Effector memory CD4-positive, alpha-beta T cell (primary cell): Measurements from ENCODE around the gene EIF2A.
"Not testable (repeated sequence)": the region's sequence is repeated elsewhere in the genome, so short reads cannot be mapped to it uniquely, and the experiment has no call there.

Experiments used
- DNase-seq, 3 donors: peaks; one replicate each; pipeline ENCODE4 v3.0.0-alpha.2; 2020
- H3K27ac ChIP-seq: 2 replicates; pipeline ENCODE4 v1.7.0; 2013; ENCODE audit warnings: mild to moderate bottlenecking, low read length, moderate library complexity; ENCODE audit not compliant: insufficient read depth, poor library complexity, severe bottlenecking
- H3K27me3 ChIP-seq: replicated peaks from 2 replicates; pipeline ENCODE4 v1.7.0; 2013; ENCODE audit warnings: mild to moderate bottlenecking, low read length; ENCODE audit not compliant: insufficient read depth, control insufficient read depth, poor library complexity, severe bottlenecking
- H3K36me3 ChIP-seq: 2 replicates; pipeline ENCODE4 v1.7.0; 2013; ENCODE audit warnings: mild to moderate bottlenecking, low read length, moderate library complexity; ENCODE audit not compliant: control insufficient read depth, insufficient read depth
- H3K4me1 ChIP-seq: 2 replicates; pipeline ENCODE4 v1.7.0; 2013; ENCODE audit warnings: low read length, mild to moderate bottlenecking; ENCODE audit not compliant: control insufficient read depth, insufficient read depth, poor library complexity, severe bottlenecking
- H3K4me3 ChIP-seq: 2 replicates; pipeline ENCODE4 v1.7.0; 2013; ENCODE audit warnings: low read length, low read depth, mild to moderate bottlenecking; ENCODE audit not compliant: insufficient read depth, poor library complexity, severe bottlenecking
- H3K9me3 ChIP-seq: 2 replicates; pipeline ENCODE4 v1.7.0; 2013; ENCODE audit warnings: mild to moderate bottlenecking, low read length, moderate library complexity; ENCODE audit not compliant: control insufficient read depth

The EIF2A gene

GRCh38 chr3:150610785-150611184 is 64.2 kb downstream of the EIF2A start:
- Histone ChIP-seq H3K4me1 (peaks cover 25% of the 10 kb centered on the region), H3K27me3 (no peaks in the 10 kb centered on the region), H3K4me3 (no peak overlapping the region), H3K9me3 (no peaks in the 10 kb centered on the region), H3K36me3 (peaks cover 8% of the 10 kb centered on the region), H3K27ac (no peak overlapping the region)
- DNase-seq: no peak

- H3K27me3 ChIP-seq: no peaks in the 10 kb centered on the region
- H3K36me3 ChIP-seq: peaks cover 8% of the 10 kb centered on the region
- H3K4me1 ChIP-seq: peaks cover 21% of the 10 kb centered on the region
- no peaks in the 10 kb centered on the region for H3K9me3 ChIP-seq
- no peak for DNase-seq
- H3K27ac ChIP-seq: no peak overlapping the region
- no peak overlapping the region for H3K4me3 ChIP-seq
Observed at GRCh38 chr3:150611666-150612065, 65.1 kb downstream of the EIF2A start.

GRCh38 chr3:150612494-150612893 is 65.9 kb downstream of the EIF2A start:
- DNase-seq: no peak
- H3K4me3 ChIP-seq: no peak overlapping the region
- no peak overlapping the region for H3K27ac ChIP-seq
- no peaks in the 10 kb centered on the region for H3K9me3 ChIP-seq
- no peaks in the 10 kb centered on the region for H3K27me3 ChIP-seq
- H3K4me1 ChIP-seq: peaks cover 13% of the 10 kb centered on the region
- peaks cover 3% of the 10 kb centered on the region for H3K36me3 ChIP-seq

GRCh38 chr3:150613034-150613433 is 66.4 kb downstream of the EIF2A start:
- no peak overlapping the region for H3K27ac ChIP-seq
- H3K9me3 ChIP-seq: no peaks in the 10 kb centered on the region
- no peak for DNase-seq
- no peaks in the 10 kb centered on the region for H3K27me3 ChIP-seq
- H3K4me3 ChIP-seq: no peak overlapping the region
- no peaks in the 10 kb centered on the region for H3K36me3 ChIP-seq
- peaks cover 11% of the 10 kb centered on the region for H3K4me1 ChIP-seq

- Histone ChIP-seq H3K27ac (no peak overlapping the region), H3K4me3 (no peak overlapping the region), H3K4me1 (peaks cover 9% of the 10 kb centered on the region), H3K36me3 (no peaks in the 10 kb centered on the region), H3K27me3 (no peaks in the 10 kb centered on the region), H3K9me3 (no peaks in the 10 kb centered on the region)
- DNase-seq: no peak
Observed at GRCh38 chr3:150613709-150614480, 67.3 kb downstream of the EIF2A start.

GRCh38 chr3:150620002-150620689 is 73.6 kb downstream of the EIF2A start:
- Histone ChIP-seq H3K27me3 (no peaks in the 10 kb centered on the region), H3K36me3 (peaks cover 11% of the 10 kb centered on the region), H3K9me3 (no peaks in the 10 kb centered on the region), H3K4me1 (peaks cover 8% of the 10 kb centered on the region), H3K4me3 (no peak overlapping the region), H3K27ac (no peak overlapping the region)
- no peak for DNase-seq

- DNase-seq, H3K27me3 ChIP-seq, H3K4me3 ChIP-seq, H3K4me1 ChIP-seq, H3K9me3 ChIP-seq, H3K27ac ChIP-seq: not testable (repeated sequence)
- H3K36me3 ChIP-seq: peaks cover 34% of the 10 kb centered on the region
Observed at GRCh38 chr3:150622955-150623354, 76.4 kb downstream of the EIF2A start.

- peaks cover 41% of the 10 kb centered on the region for H3K36me3 ChIP-seq
- no peak overlapping the region for H3K4me3 ChIP-seq
- no peaks in the 10 kb centered on the region for H3K27me3 ChIP-seq
- peak overlapping the region; percentile 14 for H3K27ac ChIP-seq
- H3K9me3 ChIP-seq: no peaks in the 10 kb centered on the region
- DNase-seq: no peak
- H3K4me1 ChIP-seq: peaks cover 8% of the 10 kb centered on the region
Observed at GRCh38 chr3:150623945-150624344, 77.4 kb downstream of the EIF2A start.

- H3K27ac ChIP-seq: no peak overlapping the region
Observed at GRCh38 chr3:150626148-150626930, 79.8 kb downstream of the EIF2A start.

GRCh38 chr3:150627557-150627956 is 81.0 kb downstream of the EIF2A start:
- H3K4me1 ChIP-seq: no peaks in the 10 kb centered on the region
- DNase-seq: no peak
- no peaks in the 10 kb centered on the region for H3K9me3 ChIP-seq
- no peak overlapping the region for H3K4me3 ChIP-seq
- H3K27ac ChIP-seq: no peak overlapping the region
- H3K36me3 ChIP-seq: peaks cover 50% of the 10 kb centered on the region
- H3K27me3 ChIP-seq: no peaks in the 10 kb centered on the region

More at GRCh38 chr3:150626148-150626930, 79.8 kb downstream of the EIF2A start:
- Histone ChIP-seq H3K36me3 (peaks cover 50% of the 10 kb centered on the region), H3K9me3 (no peaks in the 10 kb centered on the region), H3K27me3 (no peaks in the 10 kb centered on the region), H3K4me1 (peaks cover 8% of the 10 kb centered on the region), H3K4me3 (no peak overlapping the region)
- no peak for DNase-seq
